ENCODE data around the gene SNX9.

The SNX9 gene

GRCh38 chr6:157806131-157806855, 16.8 kb upstream of the SNX9 start:
- TF ChIP-seq CEBPB (IDR thresholded peaks at IDR 0.05) (no peak), TCF12 (IDR thresholded peaks at IDR 0.05; ENCODE audit: low read depth) (no peak), TAF1 (IDR thresholded peaks at IDR 0.05; ENCODE audit: low read depth) (no peak), EP300 (IDR thresholded peaks at IDR 0.05; ENCODE audit: borderline replicate concordance) (no peak), CREB1 (IDR thresholded peaks at IDR 0.05; ENCODE audit: low read depth) (no peak), EGR1 (IDR thresholded peaks at IDR 0.05) (no peak), NFIC (IDR thresholded peaks at IDR 0.05) (no peak), FOXM1 (IDR thresholded peaks at IDR 0.05; ENCODE audit: borderline replicate concordance, low read depth) (no peak), TEAD4 (IDR thresholded peaks at IDR 0.05) (no peak), ZBTB7A (IDR thresholded peaks at IDR 0.05; ENCODE audit: low read depth) (no peak), REST (IDR thresholded peaks at IDR 0.05; ENCODE audit: low read depth) (no peak), USF1 (IDR thresholded peaks at IDR 0.05) (no peak), RAD21 (IDR thresholded peaks at IDR 0.05; ENCODE audit: low read depth) (no peak)

- TF ChIP-seq ZBTB7A (IDR thresholded peaks at IDR 0.05; ENCODE audit: low read depth) (no peak), MAX (IDR thresholded peaks at IDR 0.05) (no peak), USF1 (IDR thresholded peaks at IDR 0.05) (no peak), NFIC (IDR thresholded peaks at IDR 0.05) (no peak), EGR1 (IDR thresholded peaks at IDR 0.05) (no peak), TCF12 (IDR thresholded peaks at IDR 0.05; ENCODE audit: low read depth) (no peak), CREB1 (IDR thresholded peaks at IDR 0.05; ENCODE audit: low read depth) (no peak), REST (IDR thresholded peaks at IDR 0.05; ENCODE audit: low read depth) (no peak), TAF1 (IDR thresholded peaks at IDR 0.05; ENCODE audit: low read depth) (no peak), YY1 (IDR thresholded peaks at IDR 0.05; ENCODE audit: low read depth) (no peak), EP300 (IDR thresholded peaks at IDR 0.05; ENCODE audit: borderline replicate concordance) (no peak), FOXM1 (IDR thresholded peaks at IDR 0.05; ENCODE audit: borderline replicate concordance, low read depth) (no peak), RAD21 (IDR thresholded peaks at IDR 0.05; ENCODE audit: low read depth) (no peak), TEAD4 (IDR thresholded peaks at IDR 0.05) (no peak)
These were observed 16.2 kb upstream of the SNX9 start for GRCh38 chr6:157806856-157807215.

- TF ChIP-seq FOXM1 (IDR thresholded peaks at IDR 0.05; ENCODE audit: borderline replicate concordance, low read depth): no peak
- no peak for TF ChIP-seq CEBPB (IDR thresholded peaks at IDR 0.05)
- no peak for TF ChIP-seq MAX (IDR thresholded peaks at IDR 0.05)
- no peak for TF ChIP-seq EGR1 (IDR thresholded peaks at IDR 0.05)
- TF ChIP-seq TEAD4 (IDR thresholded peaks at IDR 0.05): no peak
- no peak for TF ChIP-seq RAD21 (IDR thresholded peaks at IDR 0.05; ENCODE audit: low read depth)
- TF ChIP-seq TAF1 (IDR thresholded peaks at IDR 0.05; ENCODE audit: low read depth): no peak
- TF ChIP-seq REST (IDR thresholded peaks at IDR 0.05; ENCODE audit: low read depth): no peak
- TF ChIP-seq USF1 (IDR thresholded peaks at IDR 0.05): no peak
- TF ChIP-seq ZBTB7A (IDR thresholded peaks at IDR 0.05; ENCODE audit: low read depth): no peak
- no peak for TF ChIP-seq NFIC (IDR thresholded peaks at IDR 0.05)
- no peak for TF ChIP-seq EP300 (IDR thresholded peaks at IDR 0.05; ENCODE audit: borderline replicate concordance)
- no peak for TF ChIP-seq TCF12 (IDR thresholded peaks at IDR 0.05; ENCODE audit: low read depth)
- no peak for TF ChIP-seq YY1 (IDR thresholded peaks at IDR 0.05; ENCODE audit: low read depth)
- TF ChIP-seq CREB1 (IDR thresholded peaks at IDR 0.05; ENCODE audit: low read depth): no peak
These were observed 14.6 kb upstream of the SNX9 start for GRCh38 chr6:157808405-157808950.

Measured in Ishikawa (cell line).